H9 (cell line): ENCODE data around the gene RTN1. TPM values are rescaled to one million over a fixed set of nuclear protein-coding genes. Genes with fewer than 3 reads are reported as not detected.

ENCODE experiments used
- DNase-seq: peaks from one replicate; pipeline ENCODE4 v3.0.0-alpha.2; 2017
- H2AFZ ChIP-seq: one replicate; pipeline ENCODE4 v1.6.1; 2013; ENCODE audit warnings: mild to moderate bottlenecking, low read length, control low read depth, moderate library complexity
- H2AK5ac ChIP-seq: 2 replicates; pipeline ENCODE4 v1.6.1; 2013; ENCODE audit warnings: low read length, control low read depth, mixed read lengths; ENCODE audit not compliant: insufficient read length
- H2BK120ac ChIP-seq: one replicate; pipeline ENCODE4 v1.6.1; 2013; ENCODE audit warnings: low read depth, mild to moderate bottlenecking, low read length, control low read depth, inconsistent platforms; ENCODE audit not compliant: poor library complexity, severe bottlenecking
- H2BK12ac ChIP-seq: 2 replicates; pipeline ENCODE4 v1.6.1; 2013; ENCODE audit warnings: low read length, control low read depth, mixed read lengths, low read depth; ENCODE audit not compliant: insufficient read length
- H2BK15ac ChIP-seq: 2 replicates; pipeline ENCODE4 v1.6.1; 2013; ENCODE audit warnings: low read depth, low read length, control low read depth
- H2BK20ac ChIP-seq: one replicate; pipeline ENCODE4 v1.6.1; 2013; ENCODE audit warnings: low read depth, mild to moderate bottlenecking, low read length, control low read depth, inconsistent platforms; ENCODE audit not compliant: poor library complexity, severe bottlenecking
- H2BK5ac ChIP-seq: 2 replicates; pipeline ENCODE4 v1.6.1; 2013; ENCODE audit warnings: low read length, control low read depth, mixed read lengths; ENCODE audit not compliant: insufficient read length
- H3K14ac ChIP-seq: 2 replicates; pipeline ENCODE4 v1.6.1; 2013; ENCODE audit warnings: low read length, control low read depth; ENCODE audit not compliant: insufficient read depth
- H3K18ac ChIP-seq: 2 replicates; pipeline ENCODE4 v1.6.1; 2013; ENCODE audit warnings: low read depth, mild to moderate bottlenecking, mixed read lengths, low read length, control low read depth; ENCODE audit not compliant: insufficient read length
- H3K23ac ChIP-seq: 2 replicates; pipeline ENCODE4 v1.6.1; 2013; ENCODE audit warnings: low read length, control low read depth, mixed read lengths, low read depth; ENCODE audit not compliant: insufficient read length
- H3K23me2 ChIP-seq: 2 replicates; pipeline ENCODE4 v1.6.1; 2013; ENCODE audit warnings: low read depth, mild to moderate bottlenecking, mixed read lengths, low read length, control low read depth; ENCODE audit not compliant: insufficient read length, poor library complexity, severe bottlenecking
- H3K27ac ChIP-seq: 2 replicates; pipeline ENCODE4 v1.5.1; 2013; ENCODE audit warnings: low read length, control low read depth, mixed read lengths, low read depth; ENCODE audit not compliant: insufficient read length
- H3K27me3 ChIP-seq: 2 replicates; pipeline ENCODE4 v1.6.1; 2013; ENCODE audit warnings: low read length, control low read depth, inconsistent platforms; ENCODE audit not compliant: insufficient read depth
- H3K4ac ChIP-seq: 2 replicates; pipeline ENCODE4 v1.6.1; 2013; ENCODE audit warnings: low read depth, mild to moderate bottlenecking, control low read depth, inconsistent platforms, low read length, moderate library complexity
- H3K4me1 ChIP-seq: 2 replicates; pipeline ENCODE4 v1.6.1; 2013; ENCODE audit warnings: low read length, control low read depth, inconsistent platforms; ENCODE audit not compliant: insufficient read depth
- H3K4me2 ChIP-seq: 2 replicates; pipeline ENCODE4 v1.6.1; 2013; ENCODE audit warnings: low read length, control low read depth, mixed read lengths; ENCODE audit not compliant: insufficient read length, insufficient read depth
- H3K56ac ChIP-seq: 2 replicates; pipeline ENCODE4 v1.6.1; 2013; ENCODE audit warnings: low read depth, mild to moderate bottlenecking, mixed read lengths, low read length, control low read depth; ENCODE audit not compliant: insufficient read length
- H3K79me1 ChIP-seq: 2 replicates; pipeline ENCODE4 v1.6.1; 2013; ENCODE audit warnings: low read depth, mild to moderate bottlenecking, moderate library complexity, low read length, control low read depth, inconsistent platforms; ENCODE audit not compliant: insufficient read depth, poor library complexity, severe bottlenecking
- H3K79me2 ChIP-seq: 2 replicates; pipeline ENCODE4 v1.6.1; 2013; ENCODE audit warnings: low read length, control low read depth, inconsistent platforms; ENCODE audit not compliant: insufficient read depth
- H3K9ac ChIP-seq: 2 replicates; pipeline ENCODE4 v1.6.1; 2013; ENCODE audit warnings: low read length, control low read depth, mixed read lengths; ENCODE audit not compliant: insufficient read length; ENCODE audit errors: extremely low read depth
- H3K9me3 ChIP-seq: one replicate; pipeline ENCODE4 v1.6.1; 2013; ENCODE audit warnings: low read depth, low read length, inconsistent platforms; ENCODE audit not compliant: control insufficient read depth
- H3T11ph ChIP-seq: one replicate; pipeline ENCODE4 v1.6.1; 2013; ENCODE audit warnings: mild to moderate bottlenecking, low read length, control low read depth, inconsistent platforms
- H4K20me1 ChIP-seq: one replicate; pipeline ENCODE4 v1.6.1; 2013; ENCODE audit not compliant: control insufficient read depth, insufficient read length, insufficient read depth
- H4K5ac ChIP-seq: 2 replicates; pipeline ENCODE4 v1.6.1; 2013; ENCODE audit warnings: low read depth, mild to moderate bottlenecking, mixed read lengths, low read length, control low read depth; ENCODE audit not compliant: insufficient read length
- H4K8ac ChIP-seq: replicated peaks from 2 replicates; pipeline ENCODE4 v1.6.1; 2013; ENCODE audit warnings: low read length, control low read depth, mixed read lengths, low read depth; ENCODE audit not compliant: insufficient read length
- H4K91ac ChIP-seq: 2 replicates; pipeline ENCODE4 v1.6.1; 2013; ENCODE audit warnings: low read depth, mild to moderate bottlenecking, moderate library complexity, mixed read lengths, low read length, control low read depth; ENCODE audit not compliant: insufficient read length
- H3K27ac Mint-ChIP-seq, 3 experiments: 2 replicates in 2 of 3; 3 replicates in 1 of 3; pipeline ENCODE4 v1.8.0; 2020 to 2021; ENCODE audit warnings: mixed read lengths in 3 of 3, mild to moderate bottlenecking in 1 of 3, moderate library complexity in 1 of 3
- H3K27me3 Mint-ChIP-seq: 2 replicates; pipeline ENCODE4 v1.8.0; 2021; ENCODE audit warnings: low read depth, mild to moderate bottlenecking, moderate library complexity, mixed read lengths
- H3K36me3 Mint-ChIP-seq, 3 experiments: 2 replicates in 2 of 3; 3 replicates in 1 of 3; pipeline ENCODE4 v1.8.0; 2020 to 2021; ENCODE audit warnings: low read depth in 3 of 3, mixed read lengths in 3 of 3; ENCODE audit not compliant: insufficient read depth in 1 of 3
- H3K4me1 Mint-ChIP-seq, 2 experiments: 2 replicates each; pipeline ENCODE4 v1.8.0; 2020; ENCODE audit warnings: mixed read lengths in 2 of 2
- H3K4me3 Mint-ChIP-seq, 2 experiments: 2 replicates in 1 of 2; 3 replicates in 1 of 2; pipeline ENCODE4 v1.8.0; 2020 to 2021; ENCODE audit warnings: mild to moderate bottlenecking in 2 of 2, mixed read lengths in 2 of 2, moderate library complexity in 1 of 2
- H3K9me3 Mint-ChIP-seq, 2 experiments: 2 replicates in 1 of 2; 3 replicates in 1 of 2; pipeline ENCODE4 v1.8.0; 2020; ENCODE audit warnings: mild to moderate bottlenecking in 2 of 2, mixed read lengths in 2 of 2, moderate library complexity in 1 of 2
- CTCF ChIP-seq: fragments of 200-600 bp; sonication (generic); conservative IDR thresholded peaks from 3 replicates; pipeline ENCODE4 v1.8.0; 2021; ENCODE audit warnings: antibody characterized with exemption, mild to moderate bottlenecking
- WGBS: extraction: QIAGEN DNeasy Blood & Tissue Kit; methylation state at CpG from one replicate; pipeline ENCODE4 v1.1.7; 2013; ENCODE audit warnings: missing lambda C conversion rate, low lambda C conversion rate, mixed read lengths; ENCODE audit not compliant: insufficient read length; ENCODE audit errors: extremely low coverage; 5-methylcytosine and 5-hydroxymethylcytosine counted together
- total RNA-seq: library from RNA; stranded (reverse); gene quantifications from 2 replicates; pipeline ENCODE4 v1.2.1, GENCODE V29; 2021

Gene RTN1
- total RNA-seq, 1 experiment from 2014 or later, result 1.8 TPM

- Histone ChIP-seq H4K91ac (no peak overlapping the region), H3K56ac (no peak overlapping the region), H2BK20ac (no peak overlapping the region), H3K27me3 (no peaks in the 10 kb centered on the region), H3T11ph (no peak overlapping the region), H2BK12ac (no peak overlapping the region), H2BK120ac (no peak overlapping the region), H2BK15ac (no peak overlapping the region), H3K23ac (no peak overlapping the region), H3K23me2 (no peaks in the 10 kb centered on the region), H3K9me3 (no peaks in the 10 kb centered on the region), H3K79me1 (no peaks in the 10 kb centered on the region), H3K27ac (no peak overlapping the region), H3K9ac (no peak overlapping the region), H2AFZ (no peak overlapping the region), H4K20me1 (no peaks in the 10 kb centered on the region), H3K4me1 (no peaks in the 10 kb centered on the region), H3K4me2 (no peak overlapping the region), H2BK5ac (no peak overlapping the region), H4K8ac (no peak overlapping the region), H3K14ac (no peak overlapping the region), H3K4ac (no peak overlapping the region), H2AK5ac (no peak overlapping the region), H3K79me2 (no peaks in the 10 kb centered on the region), H3K18ac (no peak overlapping the region), H4K5ac (no peak overlapping the region)
- no peaks in the 10 kb centered on the region for H3K9me3 Mint-ChIP-seq
- no peak overlapping the region for H3K27ac Mint-ChIP-seq
- TF ChIP-seq CTCF, result no peak
- peaks cover 3% of the 10 kb centered on the region for H3K27me3 Mint-ChIP-seq
- no peaks in the 10 kb centered on the region for H3K36me3 Mint-ChIP-seq
- H3K4me3 Mint-ChIP-seq, result no peak overlapping the region
- WGBS, result no CpG with 5 or more reads among the region's 3 CpGs
- DNase-seq, result no peak
- H3K4me1 Mint-ChIP-seq, result no peaks in the 10 kb centered on the region
These were observed 34.5 kb downstream of the RTN1 start for GRCh38 chr14:59836116-59836515.
